ENCODE data around the gene DEFB131B. TPM values are rescaled to one million over a fixed set of nuclear protein-coding genes. Genes with fewer than 3 reads are reported as not detected.

Gene DEFB131B
- total RNA-seq: not detected in 2 replicates

GRCh38 chr11:71878059-71878458 is at the start of gene DEFB131B:
TSS of gene DEFB131B (plus strand) at chr11:71878453. CDS start at chr11:71878453, 0 bp downstream.

GRCh38 chr11:71832811-71833210 is 45.4 kb upstream of the DEFB131B start, which contains the start of gene DEFB108B:
TSS of gene DEFB108B (plus strand) at chr11:71833200. CDS start at chr11:71833200, 0 bp downstream.

GRCh38 chr11:71927820-71928736 is 49.8 kb downstream of the DEFB131B start, which contains the start of gene XNDC1N:
TSS of gene XNDC1N (minus strand) at chr11:71928594. CDS start at chr11:71923353, 5,241 bp downstream.

GRCh38 chr11:71928737-71929443 is 50.6 kb downstream of the DEFB131B start, which contains the start of gene RNF121:
TSS of gene RNF121 (plus strand) at chr11:71929046. CDS start at chr11:71929062, 16 bp downstream.

Other genes starting within 250 kb of the DEFB131B start
- not detected in 2 replicates for gene DEFB108B, start 45.3 kb upstream of the DEFB131B start, total RNA-seq
- 5.6 and 8.8 TPM in 2 replicates for gene XNDC1N, start 50.1 kb downstream of the DEFB131B start, total RNA-seq
- gene RNF121, start 50.6 kb downstream of the DEFB131B start, total RNA-seq: 38.6 and 61.7 TPM in 2 replicates
- 1.5 and 3.4 TPM in 2 replicates for gene IL18BP, start 120.5 kb downstream of the DEFB131B start, total RNA-seq
- gene NUMA1, start 202.1 kb downstream of the DEFB131B start, total RNA-seq: 141 and 207 TPM in 2 replicates
- 5.4 and 7.3 TPM in 2 replicates for gene LRRC51, start 202.4 kb downstream of the DEFB131B start, total RNA-seq
- gene LAMTOR1, start 224.8 kb downstream of the DEFB131B start, total RNA-seq: 62.3 and 125 TPM in 2 replicates
- not detected in 2 replicates for gene TOMT, start 227.5 kb downstream of the DEFB131B start, total RNA-seq
- gene ANAPC15, start 234.2 kb downstream of the DEFB131B start, total RNA-seq: 13.8 and 49.3 TPM in 2 replicates